Activated CD4-positive, alpha-beta T cell treated with anti-CD3 and anti-CD28 coated beads for 4 hours (primary cell): ENCODE measurements around the gene LYRM1.
"Not testable (repeated sequence)": the region's sequence is repeated elsewhere in the genome, so short reads cannot be mapped to it uniquely, and the experiment has no call there.

Experiments
- DNase-seq, 2 donors: peaks; one replicate each; pipeline ENCODE4 v3.0.0-alpha.2; 2020

The LYRM1 gene

DNA sequence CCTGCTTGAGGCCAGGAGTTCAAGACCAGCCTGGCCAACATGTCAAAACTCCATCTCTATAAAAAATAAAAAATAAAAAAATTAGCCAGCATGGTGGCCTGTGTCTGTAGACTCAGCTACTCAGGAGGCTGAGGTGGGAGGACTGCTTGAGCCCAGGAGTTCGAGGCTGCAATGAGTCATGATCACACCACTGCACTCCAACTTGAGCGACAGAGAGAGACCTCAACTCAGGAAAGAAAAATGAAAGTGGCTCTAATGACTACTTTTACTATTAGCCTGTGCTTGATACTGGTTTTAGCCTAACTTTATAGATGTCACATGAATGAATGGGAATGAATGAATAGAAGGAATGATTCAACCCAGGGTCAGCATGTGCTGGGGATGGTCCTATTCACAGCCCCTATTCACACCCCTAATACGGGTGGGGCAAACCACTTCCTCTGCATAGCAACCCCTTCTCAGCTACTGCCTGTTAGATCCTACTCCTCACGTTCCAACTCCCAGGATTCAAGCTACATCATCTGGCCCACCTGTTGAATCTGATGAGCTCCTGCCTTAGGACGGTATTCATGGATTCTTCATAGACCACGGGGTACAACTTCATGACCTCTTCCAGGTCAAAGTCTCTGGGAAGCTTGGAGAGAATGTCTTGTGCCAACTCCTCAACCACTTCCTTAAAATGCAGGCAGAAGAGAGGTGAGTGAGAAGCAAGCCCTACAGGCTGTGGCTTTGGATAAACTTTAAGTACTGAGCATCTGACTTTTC, 40.5 kb downstream of the LYRM1 start:
- DNase-seq, result no peak

DNA sequence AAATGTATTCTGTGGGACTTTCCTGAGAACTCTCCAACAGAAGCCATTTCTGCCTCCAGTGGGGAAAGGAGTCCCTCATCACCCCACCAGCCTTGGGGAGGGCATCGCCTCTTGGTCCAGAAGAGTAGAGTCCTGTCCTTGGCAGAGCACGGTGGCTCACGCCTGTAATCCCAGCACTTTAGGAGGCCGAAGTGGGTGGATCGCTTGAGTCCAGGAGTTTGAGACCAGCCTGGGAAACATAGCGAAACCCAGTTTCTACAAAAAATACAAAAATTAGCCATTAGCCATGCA, 41.0 kb downstream of the LYRM1 start:
- no peak for DNase-seq

DNA sequence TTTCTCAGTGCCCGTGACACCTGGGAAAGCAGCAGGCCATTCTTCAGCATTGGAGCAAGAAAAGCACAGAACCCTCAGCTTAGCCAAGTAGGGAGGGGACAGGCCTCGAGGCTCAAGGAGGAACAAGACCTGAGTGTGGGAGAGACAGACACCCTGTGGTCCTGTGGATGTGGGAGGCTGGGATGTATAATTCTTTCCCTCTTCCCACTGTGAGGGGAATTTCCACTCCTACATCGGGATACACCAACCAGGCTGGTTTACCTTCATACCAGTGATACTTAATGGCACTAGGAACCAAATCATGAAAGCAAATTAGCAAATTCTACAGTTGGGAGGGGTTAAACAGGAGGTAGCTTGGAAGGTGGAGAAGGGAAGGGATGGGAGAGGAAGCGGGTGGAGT, 41.7 kb downstream of the LYRM1 start:
- DNase-seq, result no peak

DNA sequence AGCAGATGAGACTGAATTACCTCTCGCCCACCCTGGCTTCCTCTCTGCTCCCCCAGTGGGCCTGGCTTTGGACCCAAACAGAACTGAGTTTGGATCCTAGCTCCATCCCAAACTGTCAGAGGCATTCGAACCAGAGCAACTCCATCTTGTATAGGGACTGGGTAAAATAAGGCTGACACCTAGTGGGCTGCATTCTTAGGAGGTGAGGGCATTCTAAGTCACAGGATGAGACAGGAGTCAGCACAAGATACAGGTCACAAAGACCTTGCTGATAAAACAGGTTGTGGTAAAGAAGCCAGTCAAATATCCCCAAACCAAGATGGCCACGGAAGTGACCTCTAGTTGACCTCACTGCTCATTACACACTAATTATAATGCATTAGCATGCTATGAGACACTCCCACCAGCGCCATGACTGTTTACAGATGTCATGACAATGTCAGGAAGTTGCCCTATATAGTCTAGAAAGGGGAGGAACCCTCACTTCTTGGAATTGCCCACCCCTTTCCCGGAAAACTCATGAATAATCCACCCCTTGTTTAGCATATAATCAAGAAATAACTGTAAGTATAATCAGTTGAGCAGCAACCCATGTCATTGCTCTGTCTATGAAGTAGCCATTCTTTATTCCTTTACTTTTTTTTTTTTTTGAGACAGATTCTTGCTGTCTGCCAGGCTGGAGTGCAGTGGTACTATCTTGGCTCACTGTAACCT, 44.4 kb downstream of the LYRM1 start:
- peak in 1 of 2 donors; percentile 14 for DNase-seq

- DNase-seq, result not testable (repeated sequence)
These were observed 45.0 kb downstream of the LYRM1 start for GRCh38 chr16:20945575-20945875.

DNA sequence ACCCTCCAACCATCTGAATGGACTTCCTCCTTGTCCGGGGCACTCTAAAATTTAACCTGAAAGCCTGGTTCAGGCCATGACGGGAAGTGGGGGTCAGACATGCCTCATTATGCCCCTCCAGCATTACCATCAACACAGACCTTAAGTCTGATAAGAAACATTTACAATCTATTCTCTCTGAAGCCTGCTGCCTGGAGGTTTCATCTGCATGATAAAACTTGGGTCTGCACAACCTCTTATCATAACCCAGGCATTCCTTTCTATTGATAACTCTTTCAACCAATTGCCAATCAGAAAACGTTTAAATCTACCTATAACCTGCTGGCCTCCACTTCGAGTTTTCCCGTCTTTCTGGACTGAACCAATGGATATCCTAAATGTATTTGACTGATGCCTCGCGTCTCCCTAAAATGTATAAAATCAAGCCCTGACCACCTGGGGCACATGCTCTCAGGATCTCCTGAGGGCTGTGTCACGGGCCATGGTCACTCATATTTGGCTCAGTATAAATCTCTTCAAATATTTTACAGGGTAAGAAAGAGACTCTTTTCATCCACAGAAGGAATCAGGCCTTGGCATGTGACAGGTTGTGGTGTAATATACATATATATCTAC, 45.6 kb downstream of the LYRM1 start:
- DNase-seq, result no peak

DNA sequence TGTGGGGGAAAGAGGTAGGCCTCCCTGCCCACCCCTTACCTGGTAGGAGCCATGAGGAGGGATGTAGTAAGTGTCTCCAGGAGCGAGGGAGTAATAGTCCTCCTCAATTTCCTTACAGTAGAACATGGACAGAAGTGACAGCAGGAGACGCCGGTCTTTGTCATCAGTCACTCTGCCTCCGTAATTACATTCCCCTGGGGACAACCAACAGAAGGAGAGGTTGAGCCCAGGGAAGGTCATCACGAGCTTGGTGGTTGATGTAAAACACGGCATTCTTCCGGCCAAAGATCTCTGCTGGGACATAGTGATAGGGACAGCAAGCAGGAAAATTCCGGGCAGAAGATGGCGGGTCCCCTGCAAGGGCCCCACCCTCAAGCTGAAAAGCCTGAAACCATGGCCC, 47.9 kb downstream of the LYRM1 start:
- DNase-seq, result no peak

GRCh38 chr16:20949660-20950059, 49.1 kb downstream of the LYRM1 start:
- DNase-seq, result no peak

DNA sequence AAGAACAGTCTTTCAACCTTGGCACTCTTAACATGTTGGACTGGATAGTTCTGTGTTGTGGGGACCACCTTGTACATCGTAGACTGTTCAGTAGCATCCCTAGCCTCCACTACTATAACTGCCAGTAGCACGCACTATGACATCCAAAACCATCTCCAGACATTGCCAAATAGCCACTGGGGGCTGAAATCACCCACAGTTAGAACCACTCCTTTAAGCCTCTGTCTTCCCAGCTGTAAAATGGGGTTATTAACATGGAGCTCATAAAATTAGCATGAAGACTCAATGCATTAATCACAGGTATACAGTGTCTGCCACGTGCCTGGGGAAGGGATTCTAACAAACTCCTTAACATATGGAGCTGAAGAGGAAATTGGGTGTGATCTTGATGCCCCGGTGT, 49.7 kb downstream of the LYRM1 start:
- no peak for DNase-seq

GRCh38 chr16:20952139-20952920, 51.8 kb downstream of the LYRM1 start:
- no peak for DNase-seq

DNA sequence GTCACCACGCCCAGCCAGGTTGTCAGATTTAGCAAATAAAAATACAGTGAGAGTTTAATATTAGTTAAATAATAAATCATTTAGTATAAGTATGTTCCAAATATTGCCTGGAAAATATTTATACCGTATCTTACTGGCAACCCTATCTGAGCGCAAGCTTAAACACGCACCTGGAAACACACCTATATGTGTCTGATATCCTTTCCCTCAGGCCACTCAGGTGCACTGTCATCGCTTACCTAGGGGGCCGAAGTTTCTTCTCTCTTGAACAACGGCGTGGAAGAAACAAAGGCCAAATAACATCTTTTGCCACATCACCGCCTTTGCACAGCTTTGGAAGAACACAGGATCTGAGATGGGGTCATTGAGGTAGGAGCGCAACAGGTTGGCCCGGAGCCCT, 54.0 kb downstream of the LYRM1 start:
- DNase-seq, result no peak

- no peak for DNase-seq
These were observed 55.7 kb downstream of the LYRM1 start for GRCh38 chr16:20956319-20956718.

DNA sequence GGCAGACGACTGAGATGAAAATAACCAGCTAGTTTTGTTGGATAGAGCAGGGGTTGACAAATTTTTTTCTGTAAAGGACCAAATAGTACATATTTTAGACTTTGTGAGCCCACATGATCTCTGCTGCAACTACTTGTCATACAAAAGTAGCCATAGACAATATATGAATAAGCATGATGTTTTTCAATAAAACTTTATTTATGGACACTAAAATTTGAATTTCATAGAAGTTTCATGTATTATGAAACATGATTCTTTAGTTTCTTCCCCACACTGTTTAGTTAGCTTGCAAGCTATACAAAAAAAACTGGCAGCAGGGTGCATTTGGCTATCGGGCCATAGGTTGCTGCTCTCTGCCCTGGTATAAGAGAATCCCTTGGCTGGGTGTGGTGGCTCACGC, 56.6 kb downstream of the LYRM1 start:
- no peak for DNase-seq

GRCh38 chr16:20960899-20961298, 60.3 kb downstream of the LYRM1 start:
- no peak for DNase-seq

- DNase-seq, result no peak
These were observed 68.2 kb downstream of the LYRM1 start for GRCh38 chr16:20968765-20969164.

DNA sequence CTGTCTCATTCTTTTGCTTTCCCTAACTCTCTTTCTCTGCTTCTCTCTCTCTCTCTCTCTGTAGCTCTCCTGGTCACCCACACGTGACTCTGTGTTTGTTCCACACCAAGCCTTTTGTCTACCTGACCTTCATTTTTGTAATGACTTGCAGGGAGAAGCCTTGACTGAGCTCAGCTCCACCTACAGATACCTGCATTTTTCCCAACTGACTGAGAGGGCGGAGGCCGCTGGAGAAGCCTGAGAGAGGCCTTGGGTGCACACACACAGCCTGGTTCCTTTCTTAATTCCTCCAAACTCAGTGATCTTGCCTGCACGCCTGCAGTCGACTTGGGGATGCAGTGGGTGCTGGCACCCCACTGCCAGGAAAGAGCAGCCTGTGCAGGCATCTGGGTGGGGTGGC, 68.8 kb downstream of the LYRM1 start:
- no peak for DNase-seq

DNA sequence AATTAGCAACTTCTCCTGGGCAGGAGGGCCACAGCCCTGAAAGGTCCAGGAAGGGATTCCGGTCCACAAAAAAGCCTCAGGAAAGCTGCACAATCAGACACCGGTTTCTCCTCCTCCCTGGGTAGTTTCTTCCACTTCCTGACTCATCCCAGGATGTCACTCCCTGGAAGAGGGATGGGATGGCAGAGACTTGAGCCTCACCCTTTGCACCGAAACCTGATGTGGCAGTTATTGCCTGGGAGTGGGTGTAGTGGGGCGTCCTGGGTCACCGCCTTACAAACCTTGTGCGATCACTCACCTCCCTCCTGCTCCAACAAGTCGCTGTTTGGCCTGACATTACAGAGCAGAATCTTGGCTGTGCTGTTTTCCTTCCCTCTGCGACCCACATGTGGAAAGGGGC, 70.8 kb downstream of the LYRM1 start:
- DNase-seq, result no peak

- DNase-seq, result not testable (repeated sequence)
These were observed 72.6 kb downstream of the LYRM1 start for GRCh38 chr16:20973201-20973600.
